ENCODE results near the gene ATP6V0A4.
"Not testable (repeated sequence)": the region's sequence is repeated elsewhere in the genome, so short reads cannot be mapped to it uniquely, and the experiment has no call there.

Gene ATP6V0A4

DNA sequence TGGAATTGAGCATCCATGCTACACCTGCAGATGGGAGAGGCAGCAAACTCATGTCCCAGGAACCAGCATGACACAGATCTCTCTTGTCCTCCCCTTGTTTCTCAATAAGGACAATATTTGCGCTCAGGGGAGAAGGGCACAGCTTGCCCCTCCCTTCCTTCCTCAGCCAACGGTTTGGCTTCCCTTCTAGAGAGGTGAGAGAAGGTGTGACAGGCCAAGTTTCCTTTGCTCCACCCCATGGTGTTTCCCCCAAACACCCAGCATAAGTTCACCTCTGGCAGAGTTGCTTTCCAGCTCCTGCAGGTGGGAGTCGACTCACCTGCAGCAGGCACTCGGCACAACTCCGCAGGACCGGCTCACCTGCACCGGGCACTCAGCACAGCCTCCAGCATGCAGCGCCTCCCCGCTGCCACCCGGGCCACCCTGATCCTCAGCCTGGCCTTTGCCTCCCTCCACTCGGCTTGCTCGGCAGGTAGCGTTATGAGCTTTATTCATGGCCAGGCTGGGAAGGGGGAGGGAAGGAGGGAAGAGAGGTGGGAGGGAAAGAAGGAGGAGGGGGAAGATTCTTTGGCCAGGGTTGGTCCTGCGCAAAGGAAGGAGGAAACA is at the start of gene ATP6V0A4, which contains the start of gene TMEM213:
TSS of gene ATP6V0A4 (minus strand) at position 482 of the 606 bp plus-strand sequence. CDS start 26,949 bp downstream, outside the sequence.
TSS of gene TMEM213 (plus strand) at position 280 of the 606 bp plus-strand sequence. CDS start at position 391, 111 bp downstream.
- DNase-seq (ENCODE audit: low read depth), result no peak

DNA sequence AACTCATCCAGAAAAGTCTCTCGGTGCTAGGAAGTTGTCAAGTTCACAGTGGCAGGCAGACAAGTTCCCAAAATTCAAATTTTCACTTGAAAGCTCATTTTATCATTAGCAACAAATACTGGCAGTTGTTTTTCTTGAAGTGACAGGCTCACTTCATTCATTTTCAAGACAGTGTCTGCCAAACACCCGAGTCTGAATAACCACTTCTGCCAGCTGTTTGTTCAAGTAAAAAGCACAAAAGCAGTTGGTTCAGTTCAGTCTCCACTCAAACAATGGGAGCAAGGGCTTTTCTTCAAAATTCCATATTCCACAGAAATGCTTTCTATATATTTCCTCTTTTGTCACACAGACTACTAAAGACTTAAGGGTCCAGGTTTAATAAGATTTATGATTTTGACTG is 47.7 kb upstream of the ATP6V0A4 start:
- DNase-seq (ENCODE audit: low read depth), result no peak

DNA sequence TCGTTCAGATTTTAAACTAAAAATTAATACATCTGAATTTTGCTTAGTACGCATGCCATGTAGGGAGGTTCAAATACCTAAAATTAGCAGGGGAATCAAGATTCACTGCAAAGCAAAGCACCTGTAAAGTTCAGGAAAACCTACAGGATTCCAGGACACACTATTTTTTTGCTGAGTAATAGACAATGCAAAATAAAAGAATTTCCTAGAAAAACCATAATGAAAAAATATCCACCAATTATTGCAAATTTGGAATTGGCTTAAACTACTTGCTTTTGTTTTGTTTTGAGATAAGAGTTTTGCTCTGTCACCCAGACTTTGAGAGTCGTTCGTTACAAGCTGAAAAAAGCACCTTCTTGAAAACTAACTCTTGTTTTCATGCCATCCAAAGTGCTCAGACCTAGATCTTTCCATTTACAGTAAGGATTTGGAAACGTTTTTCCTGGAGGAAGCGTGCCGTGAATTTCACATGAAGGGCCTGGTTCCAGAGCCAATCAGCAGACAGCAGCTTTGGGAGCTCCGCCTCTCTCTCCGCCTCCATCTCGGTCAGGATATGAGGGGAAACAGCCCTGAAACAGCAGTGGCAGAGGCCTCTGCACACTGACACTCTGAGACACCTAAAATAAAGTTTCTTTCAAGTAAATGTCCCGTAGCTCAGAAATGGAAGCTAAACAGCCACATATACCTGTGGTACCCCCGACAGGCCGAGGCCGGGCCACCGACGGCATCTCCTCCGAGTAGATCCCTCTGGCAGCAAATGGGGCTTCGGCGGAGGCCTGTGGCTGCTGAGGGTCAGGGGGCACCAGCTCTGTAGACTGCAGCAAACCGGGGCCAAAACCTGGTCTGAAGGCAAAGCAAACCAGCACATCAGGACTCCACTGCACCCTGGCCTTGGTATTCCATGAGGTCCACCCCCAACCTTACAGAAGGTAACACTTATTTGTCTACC is 45.9 kb upstream of the ATP6V0A4 start:
- no peak for DNase-seq (ENCODE audit: low read depth)

DNA sequence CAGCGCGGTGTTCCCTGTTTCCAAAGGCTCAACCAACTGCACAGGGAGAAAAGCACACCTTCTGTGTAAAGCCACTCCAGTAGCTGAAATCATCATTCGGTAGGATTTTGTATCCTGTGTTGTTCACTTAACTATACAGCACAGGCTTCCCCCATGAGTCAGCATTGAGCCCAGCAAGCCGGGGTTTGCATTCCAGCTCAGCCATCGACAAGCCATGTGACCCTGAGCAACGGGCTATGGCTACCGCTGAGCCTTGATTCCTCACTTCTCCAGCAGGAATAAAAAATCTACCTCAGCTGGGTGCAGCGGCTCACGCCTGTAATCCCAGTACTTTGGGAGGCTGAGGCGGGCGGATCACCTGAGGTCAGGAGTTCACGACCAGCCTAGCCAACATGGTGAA is 44.1 kb upstream of the ATP6V0A4 start:
- DNase-seq (ENCODE audit: low read depth), result no peak

DNA sequence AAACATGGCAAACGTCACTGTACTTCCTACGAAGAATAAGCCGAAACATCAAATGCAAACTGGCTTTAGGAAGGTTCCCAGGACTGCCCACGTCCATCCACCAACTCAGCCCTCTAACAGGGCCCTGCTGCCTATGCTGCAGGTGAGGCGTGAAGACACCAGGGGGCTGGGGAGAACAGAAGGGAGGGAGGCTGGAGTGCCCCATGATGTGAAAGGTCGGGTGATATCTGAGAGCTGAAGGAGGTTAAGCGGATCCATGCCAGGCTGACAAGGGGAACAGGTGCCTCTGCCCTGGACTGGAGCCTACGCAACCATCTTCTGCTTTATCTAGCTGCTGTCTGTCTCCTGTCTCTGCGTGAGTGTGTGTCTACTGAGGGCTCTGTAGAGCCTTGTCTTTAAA is 40.2 kb upstream of the ATP6V0A4 start:
- DNase-seq (ENCODE audit: low read depth), result no peak

DNA sequence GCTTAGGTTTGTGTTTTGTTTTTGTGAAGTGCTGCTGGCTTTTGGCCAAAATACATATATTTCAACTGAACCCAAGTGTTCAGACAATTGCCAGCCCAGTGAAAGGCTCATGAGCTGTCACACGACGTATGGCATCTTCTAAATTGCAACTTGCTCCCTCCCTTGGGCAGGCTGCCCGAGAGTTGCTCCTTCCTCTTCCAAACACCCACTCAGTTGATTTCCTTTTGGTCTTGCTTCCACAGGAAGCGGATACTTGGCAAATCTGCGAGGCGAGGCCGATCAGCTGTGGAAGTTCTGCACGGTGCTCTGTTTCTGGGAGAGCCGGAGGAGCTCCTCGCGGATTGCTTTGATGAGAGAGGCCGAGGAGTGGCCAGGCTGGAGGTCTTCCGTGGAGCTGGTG is 39.6 kb upstream of the ATP6V0A4 start:
- no peak for DNase-seq (ENCODE audit: low read depth)

DNA sequence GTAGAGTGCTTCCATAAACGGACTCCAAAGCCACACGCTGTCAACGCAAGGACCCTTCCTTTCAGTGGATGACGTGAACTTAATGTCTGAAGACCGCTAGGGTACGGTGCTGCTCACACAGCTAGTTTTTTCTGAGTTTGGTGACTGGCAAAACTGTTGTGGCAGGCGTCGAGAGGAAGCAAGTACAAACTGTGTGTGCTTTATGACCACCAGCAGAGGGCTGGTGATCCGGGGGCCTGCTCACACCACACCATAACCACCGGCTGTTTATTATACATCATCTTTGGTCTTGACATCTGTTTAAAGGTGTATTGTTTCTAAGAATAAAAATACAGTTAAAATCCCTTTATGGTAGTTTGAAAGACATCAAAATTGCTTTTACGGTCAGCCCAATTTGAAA is 37.1 kb upstream of the ATP6V0A4 start:
- DNase-seq (ENCODE audit: low read depth), result no peak

DNA sequence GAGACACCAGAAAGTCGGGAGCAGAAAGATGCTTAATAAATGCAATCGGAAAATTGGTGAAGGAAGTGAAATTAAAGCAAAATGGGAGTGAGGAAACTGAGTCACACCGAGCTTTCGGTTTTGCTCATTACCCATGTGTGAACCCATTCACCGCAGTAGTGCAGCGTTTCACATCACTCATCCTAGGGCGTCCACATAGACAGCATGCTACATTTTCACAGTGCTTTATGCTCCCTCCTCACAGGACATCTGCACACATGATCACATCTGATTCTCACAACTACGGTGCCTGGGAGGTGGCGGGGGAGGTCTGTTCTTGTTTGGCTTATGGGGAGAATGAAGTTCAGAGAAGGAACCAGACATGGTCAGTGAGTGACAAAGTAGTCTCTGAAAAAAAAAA is 36.6 kb upstream of the ATP6V0A4 start:
- DNase-seq (ENCODE audit: low read depth), result no peak

DNA sequence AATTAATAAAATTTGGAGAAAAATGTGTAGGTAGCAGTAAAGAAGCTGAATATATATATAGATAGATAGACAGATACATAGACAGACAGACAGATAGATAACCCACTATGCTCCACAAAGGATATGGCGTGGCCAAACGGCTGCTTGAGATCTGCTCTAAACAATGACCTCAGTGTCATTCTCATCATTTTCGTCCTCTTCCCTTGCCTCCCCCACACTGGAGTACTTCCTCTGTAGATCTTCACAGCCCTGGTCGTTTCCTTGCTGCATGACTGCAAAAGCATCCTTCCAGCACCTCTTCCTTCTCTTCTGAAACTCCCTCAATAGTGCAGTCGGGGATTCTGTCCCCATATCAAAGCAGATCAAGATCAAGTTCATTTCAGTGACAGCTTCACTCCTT is 35.6 kb upstream of the ATP6V0A4 start:
- no peak for DNase-seq (ENCODE audit: low read depth)

DNA sequence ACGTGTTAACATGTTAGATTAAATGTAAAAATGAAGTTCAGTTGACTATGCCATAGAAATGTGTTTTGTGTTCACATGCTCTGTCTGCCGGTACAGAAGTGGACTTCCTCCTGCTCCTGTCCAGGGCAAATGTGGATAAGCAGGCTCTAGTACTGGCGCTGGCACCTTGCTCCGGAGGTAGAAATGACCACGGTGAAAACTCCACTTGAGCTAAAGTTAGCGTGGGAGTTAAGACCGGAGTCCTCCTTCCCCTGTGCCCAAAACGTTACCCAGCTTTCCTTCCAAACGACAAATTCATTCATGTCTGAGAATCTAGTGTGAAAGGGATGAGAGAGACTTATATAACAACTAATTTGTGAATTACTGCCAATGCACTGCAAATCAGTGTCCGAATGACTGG is 35.0 kb upstream of the ATP6V0A4 start:
- no peak for DNase-seq (ENCODE audit: low read depth)

DNA sequence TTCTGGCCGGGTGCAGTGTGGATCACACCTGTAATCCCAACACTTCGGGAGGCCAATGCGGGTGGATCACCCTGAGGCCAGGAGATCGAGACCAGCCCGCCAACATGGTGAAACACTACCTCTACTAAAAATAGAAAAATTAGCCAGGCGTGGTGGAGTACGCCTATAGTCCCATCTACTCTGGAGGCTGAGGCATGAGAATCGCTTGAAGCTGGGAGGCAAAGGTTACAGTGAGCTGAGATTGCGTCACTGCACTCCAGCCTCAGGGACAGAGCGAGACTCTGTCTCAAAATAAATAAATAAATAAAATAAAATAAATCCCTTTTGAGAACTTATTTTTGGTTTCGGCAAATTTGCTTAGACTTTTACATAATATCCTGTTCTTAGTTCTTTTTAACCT is 31.3 kb upstream of the ATP6V0A4 start:
- no peak for DNase-seq (ENCODE audit: low read depth)

DNA sequence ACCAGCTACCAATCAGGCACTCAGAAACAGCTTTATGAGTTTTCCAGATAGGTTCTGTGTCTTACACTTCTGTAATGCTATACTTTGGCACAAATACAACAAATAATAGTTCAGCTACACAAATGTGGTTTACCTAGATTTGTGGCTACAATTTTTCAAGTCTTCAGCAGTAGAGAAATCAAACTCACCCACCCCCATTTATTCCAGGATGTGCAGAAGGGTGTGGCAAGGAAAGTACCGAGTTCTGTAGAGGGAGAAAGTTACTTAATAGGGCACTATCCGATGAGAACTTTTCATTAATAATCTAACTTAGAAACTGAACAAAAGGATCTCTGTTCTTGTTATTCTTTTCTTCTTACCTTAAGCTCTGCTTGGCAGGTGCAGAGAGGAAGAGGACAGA is 30.3 kb upstream of the ATP6V0A4 start:
- DNase-seq (ENCODE audit: low read depth), result no peak

DNA sequence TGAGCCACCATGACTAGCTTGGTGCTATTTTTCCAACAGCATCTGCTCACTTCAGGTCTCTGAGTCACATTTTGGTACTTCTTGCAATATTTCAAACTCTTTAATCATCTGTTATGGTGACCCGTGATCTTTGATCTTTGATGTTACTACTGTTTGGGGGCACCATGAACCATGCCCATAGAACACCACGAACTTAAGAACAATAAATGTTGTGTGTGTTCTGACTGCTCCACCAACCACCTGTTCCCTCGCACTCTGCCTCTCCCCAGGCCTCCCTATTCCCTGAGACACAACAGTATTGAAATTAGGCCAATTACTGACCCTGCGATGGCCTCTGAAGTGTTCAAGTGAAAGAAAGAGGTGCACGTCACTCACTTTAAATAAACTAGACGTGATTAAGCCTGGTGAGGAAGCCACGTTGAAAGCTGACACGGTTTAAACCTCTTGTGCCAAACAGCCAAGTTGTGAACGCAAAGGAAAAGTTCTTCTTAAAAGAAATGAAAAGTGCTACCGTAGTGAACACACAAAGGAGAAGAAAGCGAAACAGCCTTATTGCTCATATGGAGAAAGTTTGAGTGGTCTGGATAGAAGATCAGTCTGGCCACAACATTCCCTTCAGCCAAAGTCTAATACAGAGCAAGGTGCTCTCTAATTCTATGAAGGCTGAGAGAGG is 27.2 kb upstream of the ATP6V0A4 start:
- no peak for DNase-seq (ENCODE audit: low read depth)

DNA sequence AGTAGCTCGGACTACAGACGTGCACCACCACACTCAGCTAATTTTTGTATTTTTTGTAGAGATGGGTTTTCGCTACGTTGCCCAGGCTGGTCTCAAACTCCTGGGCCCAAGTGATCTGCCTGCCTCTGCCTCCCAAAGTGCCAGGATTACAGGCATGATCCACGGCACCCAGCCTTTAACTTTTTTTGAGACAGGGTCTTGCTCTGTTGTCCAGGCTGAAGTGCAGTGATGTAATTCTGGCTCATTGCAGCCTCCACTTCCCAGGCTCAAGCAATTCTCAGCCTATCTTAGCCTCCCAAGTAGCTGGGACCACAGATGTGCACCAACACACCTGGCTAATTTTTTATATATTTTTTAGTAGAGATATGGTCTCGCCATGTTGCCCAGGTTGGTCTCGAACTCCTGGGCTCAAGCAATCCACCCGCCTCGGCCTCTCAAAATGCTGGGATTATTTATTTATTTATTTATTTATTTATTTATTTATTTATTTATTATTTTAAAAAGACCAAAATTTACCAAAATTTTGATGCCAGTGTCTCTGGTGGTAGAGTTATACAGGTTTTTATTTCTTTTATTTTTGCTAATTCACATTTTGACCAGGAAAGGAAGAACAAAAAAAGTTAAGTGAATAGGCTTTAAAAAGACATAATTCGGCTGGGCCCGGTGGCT is 25.0 kb upstream of the ATP6V0A4 start:
- no peak for DNase-seq (ENCODE audit: low read depth)

DNA sequence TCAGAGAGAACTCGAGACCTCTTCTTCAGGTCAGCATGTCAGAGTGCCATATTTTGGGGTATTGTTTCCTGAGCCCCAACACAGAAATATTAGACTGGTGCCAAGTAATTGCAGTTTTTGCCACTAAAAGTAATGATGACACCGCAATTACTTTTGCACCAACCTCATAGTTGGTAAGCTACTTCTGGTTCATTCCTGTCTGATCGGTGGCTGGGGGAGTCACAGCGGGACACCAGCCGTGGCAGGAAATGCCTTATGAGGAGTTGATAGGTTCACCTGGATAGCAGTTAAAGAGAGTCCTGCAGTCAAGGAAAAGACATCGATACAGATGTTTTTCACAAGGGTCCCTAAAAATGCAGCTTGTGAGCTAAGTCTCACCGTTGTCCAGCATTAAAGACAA is 23.9 kb upstream of the ATP6V0A4 start:
- no peak for DNase-seq (ENCODE audit: low read depth)

DNA sequence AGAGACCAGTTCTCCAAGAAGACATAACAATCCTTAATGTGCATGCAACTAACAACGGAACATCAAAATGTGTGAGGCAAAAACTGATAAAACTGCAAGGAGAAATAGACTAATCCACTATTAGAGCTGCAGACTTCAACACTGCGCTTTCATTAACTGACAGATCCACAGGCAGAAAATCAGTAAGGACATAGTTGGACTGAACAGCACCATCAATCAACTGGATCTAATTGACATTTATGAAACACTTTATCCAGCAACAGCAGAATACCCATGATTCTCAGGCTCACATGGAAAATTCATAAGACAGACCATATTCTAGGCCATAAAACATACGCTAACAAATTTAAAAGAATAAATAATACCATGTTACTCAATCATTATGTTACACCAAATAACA is 21.6 kb upstream of the ATP6V0A4 start:
- DNase-seq (ENCODE audit: low read depth), result no peak

DNA sequence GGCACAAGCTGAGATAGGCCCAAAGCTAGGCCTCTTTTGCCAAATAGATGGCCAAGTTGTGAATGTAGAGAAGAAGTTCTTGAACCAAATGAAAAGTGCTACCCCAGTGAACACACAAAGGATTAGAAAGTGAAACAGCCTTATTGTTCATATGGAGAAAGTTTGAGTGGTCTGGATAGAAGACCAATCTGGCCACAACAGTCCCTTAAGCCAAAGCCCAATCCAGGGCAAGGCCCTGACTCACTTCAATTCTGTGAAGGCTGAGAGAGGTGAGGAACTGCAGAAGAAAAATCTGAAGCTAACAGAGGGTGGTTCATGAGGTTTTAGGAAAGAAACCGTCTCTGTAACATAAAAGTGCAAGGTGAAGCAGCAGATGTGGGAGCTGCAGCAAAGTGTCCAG is 18.7 kb upstream of the ATP6V0A4 start:
- no peak for DNase-seq (ENCODE audit: low read depth)

DNA sequence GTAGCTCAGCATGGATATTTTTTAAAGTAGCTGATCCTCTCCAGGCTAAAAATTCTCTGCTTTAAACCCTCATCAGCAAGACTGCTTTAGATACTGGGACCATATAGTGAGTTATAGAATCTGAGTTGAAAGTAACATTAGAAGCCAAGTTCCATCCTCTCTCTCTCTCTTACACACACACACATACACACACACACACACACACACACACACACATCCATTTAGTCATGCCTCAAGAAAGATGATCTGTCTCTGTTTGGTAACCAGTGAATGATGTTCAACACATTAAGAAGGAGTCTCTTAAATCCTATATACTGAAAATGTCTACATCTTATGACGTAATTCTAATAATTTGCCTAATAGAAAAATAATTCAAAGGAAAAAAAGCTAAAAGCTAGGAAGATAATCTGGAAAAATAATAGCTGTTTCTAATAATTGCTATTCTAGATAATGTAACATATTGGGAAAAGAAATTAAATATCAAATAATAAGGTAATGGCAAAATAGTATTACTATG is 16.9 kb upstream of the ATP6V0A4 start:
- DNase-seq (ENCODE audit: low read depth), result no peak

DNA sequence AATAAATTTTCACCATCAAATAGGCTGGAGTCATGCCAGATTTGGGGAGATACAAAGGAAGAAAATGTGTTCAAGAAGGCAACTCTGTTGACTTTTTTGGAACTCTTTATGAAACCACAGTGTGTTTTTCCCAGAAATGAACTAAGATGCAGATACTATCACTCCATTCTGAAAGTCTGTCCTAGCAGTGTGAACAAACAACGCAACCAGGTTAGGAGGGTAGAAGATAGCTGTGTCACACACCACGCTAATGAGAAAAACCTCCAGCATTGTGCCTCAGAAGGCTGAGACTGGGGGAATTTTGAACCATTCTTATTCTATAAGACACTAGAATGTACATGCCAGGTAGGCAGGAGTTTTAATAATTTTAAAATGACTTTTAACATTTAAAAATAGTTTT is 15.9 kb upstream of the ATP6V0A4 start:
- DNase-seq (ENCODE audit: low read depth), result no peak

DNA sequence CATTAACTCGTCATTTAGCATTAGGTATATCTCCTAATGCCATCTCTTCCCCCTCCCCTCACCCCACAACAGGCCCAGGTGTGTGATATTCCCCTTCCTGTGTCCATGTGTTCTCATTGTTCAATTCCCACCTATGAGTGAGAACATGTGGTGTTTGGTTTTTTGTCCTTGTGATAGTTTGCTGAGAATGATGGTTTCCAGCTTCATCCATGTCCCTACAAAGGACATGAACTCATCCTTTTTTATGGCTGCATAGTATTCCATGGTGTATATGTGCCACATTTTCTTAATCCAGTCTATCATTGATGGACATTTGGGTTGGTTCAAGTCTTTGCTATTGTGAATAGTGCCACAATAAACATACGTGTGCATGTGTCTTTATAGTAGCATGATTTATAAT is 13.3 kb upstream of the ATP6V0A4 start:
- DNase-seq (ENCODE audit: low read depth), result not testable (repeated sequence)

DNA sequence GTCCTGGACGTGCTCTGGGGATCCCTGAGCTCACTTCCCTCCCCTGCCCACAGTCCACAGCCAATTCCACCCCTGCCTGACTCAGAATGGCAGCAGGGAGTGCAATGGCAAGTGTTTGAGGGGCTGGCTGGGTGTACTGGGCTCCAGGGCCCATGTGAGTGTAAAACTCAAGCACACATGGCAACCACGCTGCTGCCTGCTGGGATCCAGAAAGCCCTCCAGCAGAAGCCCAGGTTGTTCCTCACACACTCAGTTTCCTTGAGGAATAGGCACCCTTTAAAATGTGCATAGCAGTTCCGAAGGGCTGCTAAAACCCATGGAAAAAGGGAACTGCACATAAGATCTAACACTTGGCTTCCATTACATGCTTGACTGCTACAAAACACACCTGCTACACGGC is 11.3 kb upstream of the ATP6V0A4 start:
- DNase-seq (ENCODE audit: low read depth), result no peak

DNA sequence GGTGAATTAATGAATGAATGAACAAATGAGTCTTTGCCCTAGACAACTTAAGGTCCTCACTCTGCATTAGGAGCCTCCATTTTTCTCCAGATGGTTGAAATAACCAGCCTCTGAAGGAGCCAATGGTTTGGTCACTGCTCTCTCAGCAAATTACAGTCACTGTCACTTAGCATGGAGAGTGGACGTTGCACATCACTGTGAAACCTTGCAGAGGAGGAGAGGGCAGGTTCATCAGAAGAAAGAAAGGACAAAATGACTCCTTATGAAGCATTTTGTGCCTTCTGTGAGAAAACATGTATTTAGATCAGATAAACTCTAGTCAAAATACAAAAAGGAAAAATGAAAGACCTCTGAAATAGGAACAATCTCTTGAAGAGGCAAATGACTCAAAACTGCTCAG is 6.6 kb upstream of the ATP6V0A4 start:
- DNase-seq (ENCODE audit: low read depth), result no peak

Measured in activated T-cell treated with anti-CD3 and anti-CD28 coated beads for 24 hours (primary cell).